DLD1 (cell line): ENCODE measurements around the gene HTT.

Experiments used
- in situ Hi-C: cut with HindIII; loops from 2 replicates; pipeline ENCODE4 v1.10.0; 2017; ENCODE audit warnings: low sequenced_read_pairs

The HTT gene

GRCh38 chr4:3255611-3256186, 181.2 kb downstream of the HTT start:
- in situ Hi-C loops, result no loop called here

GRCh38 chr4:3256230-3257102, 182.0 kb downstream of the HTT start:
- in situ Hi-C loops, result no loop called here

- in situ Hi-C loops, result no loop called here
Observed at GRCh38 chr4:3257103-3257555, 182.6 kb downstream of the HTT start.

- in situ Hi-C loops, result no loop called here
Observed at GRCh38 chr4:3257556-3258482, 183.3 kb downstream of the HTT start.

- in situ Hi-C loops, result no loop called here
Observed at GRCh38 chr4:3261411-3262207, 187.1 kb downstream of the HTT start.

- in situ Hi-C loops, result no loop called here
Observed at GRCh38 chr4:3262208-3263052, 187.9 kb downstream of the HTT start.

- in situ Hi-C loops, result no loop called here
Observed at GRCh38 chr4:3263053-3263875, 188.8 kb downstream of the HTT start.

GRCh38 chr4:3263876-3264193, 189.4 kb downstream of the HTT start:
- in situ Hi-C loops, result no loop called here

GRCh38 chr4:3266076-3266475, 191.6 kb downstream of the HTT start:
- in situ Hi-C loops, result no loop called here

- in situ Hi-C loops, result no loop called here
Observed at GRCh38 chr4:3267576-3268394, 193.3 kb downstream of the HTT start.

GRCh38 chr4:3268395-3269104, 194.1 kb downstream of the HTT start:
- in situ Hi-C loops, result no loop called here

GRCh38 chr4:3269105-3269927, 194.8 kb downstream of the HTT start:
- in situ Hi-C loops, result no loop called here

- in situ Hi-C loops, result no loop called here
Observed at GRCh38 chr4:3269991-3270611, 195.6 kb downstream of the HTT start.

- in situ Hi-C loops, result no loop called here
Observed at GRCh38 chr4:3271131-3271530, 196.7 kb downstream of the HTT start.

GRCh38 chr4:3276986-3277385, 202.5 kb downstream of the HTT start:
- in situ Hi-C loops, result no loop called here

- in situ Hi-C loops, result no loop called here
Observed at GRCh38 chr4:3280466-3280865, 206.0 kb downstream of the HTT start.
